Globus pallidus (tissue), 1 donor: ENCODE measurements around the gene PHLDA3.
"Not testable (repeated sequence)": the region's sequence is repeated elsewhere in the genome, so short reads cannot be mapped to it uniquely, and the experiment has no call there.

Source experiments
- DNase-seq: peaks from one replicate; pipeline ENCODE4 v3.0.0-alpha.2; 2015; ENCODE audit warnings: low spot score

The PHLDA3 gene

GRCh38 chr1:201486187-201486586 lies 17.2 kb upstream of the PHLDA3 start:
- no peak for DNase-seq

DNA sequence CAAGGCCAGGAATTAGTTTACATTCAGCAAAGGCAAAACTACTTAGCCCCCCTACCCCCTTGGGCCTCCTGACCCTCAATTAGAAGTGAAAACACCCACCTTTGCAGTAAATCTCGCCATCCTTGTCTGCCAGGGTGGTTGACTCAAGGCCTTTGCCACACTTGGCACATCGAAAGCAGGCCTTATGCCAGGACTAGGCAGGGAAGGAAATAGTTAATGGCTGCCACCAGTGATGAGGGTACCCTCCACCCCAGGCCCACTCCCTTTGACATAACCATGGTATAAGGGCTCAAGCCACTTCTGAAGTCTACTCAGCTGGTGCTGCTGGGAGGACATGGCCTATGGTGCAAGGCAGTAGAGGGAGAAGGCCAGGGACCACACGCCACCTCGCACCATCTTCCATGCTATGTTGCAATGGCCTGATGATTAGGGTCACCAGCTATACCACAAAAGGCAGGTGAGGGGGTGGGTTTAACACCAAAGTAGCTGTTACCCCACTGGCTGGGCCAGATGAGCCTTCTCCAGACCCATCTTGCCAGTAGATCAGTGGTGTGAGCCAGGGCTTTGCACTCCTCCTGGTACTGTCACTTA lies 16.3 kb upstream of the PHLDA3 start:
- DNase-seq = no peak

GRCh38 chr1:201483373-201483949 lies 14.5 kb upstream of the PHLDA3 start:
- DNase-seq = no peak

- DNase-seq = no peak
Observed at GRCh38 chr1:201482755-201483154, 13.8 kb upstream of the PHLDA3 start.

- peak; percentile 85 for DNase-seq
Observed at GRCh38 chr1:201481761-201482493, 12.9 kb upstream of the PHLDA3 start.

DNA sequence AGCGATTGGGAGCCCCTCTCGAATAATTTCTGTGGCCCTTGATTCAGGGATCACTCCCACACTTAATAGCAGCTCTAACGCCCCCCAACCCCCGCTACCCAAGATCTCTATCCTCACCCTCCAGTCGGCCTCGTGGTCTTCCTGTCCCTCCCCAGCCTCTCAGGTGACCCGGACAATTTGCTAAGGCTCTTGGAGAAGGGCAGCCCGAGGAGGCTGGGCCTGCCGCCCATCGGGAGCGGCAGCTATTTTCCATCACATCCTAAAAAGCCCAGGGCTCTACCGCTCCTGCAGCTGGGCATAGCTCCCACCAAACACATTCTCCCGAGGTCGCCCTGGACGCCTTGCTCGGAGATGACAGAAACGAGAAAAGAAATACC lies 12.0 kb upstream of the PHLDA3 start:
- no peak for DNase-seq

DNA sequence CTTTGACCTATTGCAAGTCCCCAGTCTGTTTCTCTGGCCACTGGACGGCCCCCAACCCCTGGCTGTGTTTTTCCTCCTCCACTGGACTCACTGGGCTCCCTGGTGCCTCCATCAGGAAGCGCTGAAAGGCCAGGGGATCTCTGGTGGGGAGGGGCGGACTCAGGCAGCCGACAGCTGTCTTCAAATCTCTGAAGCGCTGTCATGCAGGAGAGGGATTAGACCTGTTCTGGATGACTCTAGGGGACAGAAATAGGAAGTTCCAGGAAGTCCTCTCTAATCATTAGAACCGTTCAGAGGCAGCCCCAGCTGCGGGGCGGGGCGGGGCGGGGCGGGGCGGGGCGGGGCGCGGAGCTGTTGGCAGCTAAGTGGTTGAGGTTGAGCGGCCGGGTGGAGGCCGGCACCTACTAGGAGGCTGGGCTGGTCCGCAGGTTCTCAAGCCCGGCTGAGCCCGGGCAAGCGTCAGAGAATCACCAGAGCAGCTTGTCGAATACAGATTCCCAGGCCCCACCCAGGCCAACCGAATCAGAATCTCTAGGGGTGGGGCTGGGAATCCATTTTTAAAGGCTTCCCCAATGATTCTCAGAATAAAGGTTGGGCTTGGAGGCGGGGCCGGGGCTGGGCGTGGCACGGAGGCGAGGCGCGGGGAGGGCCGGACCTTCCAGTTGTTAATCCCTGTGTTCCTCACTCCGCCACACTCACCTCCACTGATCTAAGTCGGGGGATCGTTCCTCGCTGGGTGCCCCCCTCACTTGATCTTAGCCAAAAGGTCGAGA lies 11.4 kb upstream of the PHLDA3 start:
- no peak for DNase-seq

DNA sequence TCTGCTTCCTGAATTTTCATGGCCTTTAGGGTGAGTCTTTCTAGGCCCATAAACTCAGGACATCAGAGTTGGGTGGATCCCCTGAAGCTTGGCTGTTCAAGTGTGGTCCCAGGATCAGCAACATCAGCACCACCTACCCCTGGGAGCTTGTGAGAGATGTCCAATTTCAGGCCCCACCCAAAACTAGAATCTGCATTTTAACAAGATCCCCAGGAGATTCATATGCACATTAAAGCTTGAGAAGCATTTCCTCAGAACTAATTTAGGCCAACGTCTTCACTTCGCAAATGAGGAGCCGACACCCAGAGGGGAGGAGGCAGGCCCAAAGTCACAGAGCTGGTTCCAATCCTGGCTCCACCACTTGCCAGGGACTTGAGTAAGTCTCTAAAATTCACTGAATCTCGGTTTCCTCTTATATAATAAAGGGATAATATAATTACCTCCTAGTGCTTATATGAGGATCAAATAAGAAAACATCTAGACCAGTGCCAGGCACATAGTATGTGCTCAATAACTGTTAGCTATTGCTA lies 10.3 kb upstream of the PHLDA3 start:
- DNase-seq = no peak

DNA sequence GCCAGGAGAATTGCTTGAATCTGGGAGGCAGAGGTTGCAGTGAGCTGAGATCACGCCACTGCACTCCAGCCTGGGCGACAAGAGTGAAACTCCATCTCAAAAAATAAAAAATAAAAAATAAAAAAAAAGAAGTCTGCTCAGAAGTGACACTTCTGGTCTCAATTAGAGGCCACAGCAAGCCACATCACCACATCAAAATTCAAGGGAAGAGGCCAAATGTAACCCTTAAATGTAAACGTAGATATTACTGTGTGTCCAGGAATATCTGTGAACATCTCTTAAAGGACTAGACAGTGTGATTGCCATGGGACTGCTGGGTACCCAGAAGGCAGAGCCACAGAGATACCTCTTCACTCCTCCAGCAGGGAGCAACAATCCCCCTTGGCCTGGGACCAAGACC lies 9.7 kb upstream of the PHLDA3 start:
- not testable (repeated sequence) for DNase-seq

DNA sequence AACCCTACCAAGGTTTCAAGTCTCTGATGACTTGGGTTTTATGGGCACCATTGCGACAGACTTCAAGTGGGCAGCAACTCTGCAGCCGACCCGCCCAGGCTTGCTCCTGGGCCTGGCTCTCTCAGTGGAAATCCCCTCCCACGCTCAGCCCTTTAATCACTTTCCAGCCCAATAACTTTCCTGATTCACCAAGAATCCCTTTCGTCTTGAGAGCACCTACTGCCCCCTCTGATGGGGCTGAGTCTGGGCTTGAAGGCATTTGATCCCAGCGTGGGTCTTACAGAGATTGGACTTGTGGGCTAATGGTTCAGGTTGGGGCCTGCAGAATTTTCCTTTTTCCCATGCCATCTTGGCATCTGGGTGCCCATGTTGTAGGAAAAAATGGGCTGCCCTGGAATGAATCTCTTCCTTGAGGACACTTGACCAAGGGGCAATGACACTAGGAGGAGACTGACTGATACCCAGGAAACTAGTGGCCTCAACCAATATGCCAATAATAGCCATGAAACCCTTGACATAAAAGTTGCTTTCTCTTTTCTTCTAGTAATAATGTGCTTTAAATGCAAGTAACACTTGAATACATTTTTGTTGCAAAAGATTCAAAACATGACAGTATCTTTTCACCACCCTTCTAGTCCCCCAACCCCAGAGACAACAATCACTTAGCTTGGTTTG lies 7.8 kb upstream of the PHLDA3 start:
- no peak for DNase-seq

- no peak for DNase-seq
Observed at GRCh38 chr1:201475915-201476669, 7.1 kb upstream of the PHLDA3 start.

DNA sequence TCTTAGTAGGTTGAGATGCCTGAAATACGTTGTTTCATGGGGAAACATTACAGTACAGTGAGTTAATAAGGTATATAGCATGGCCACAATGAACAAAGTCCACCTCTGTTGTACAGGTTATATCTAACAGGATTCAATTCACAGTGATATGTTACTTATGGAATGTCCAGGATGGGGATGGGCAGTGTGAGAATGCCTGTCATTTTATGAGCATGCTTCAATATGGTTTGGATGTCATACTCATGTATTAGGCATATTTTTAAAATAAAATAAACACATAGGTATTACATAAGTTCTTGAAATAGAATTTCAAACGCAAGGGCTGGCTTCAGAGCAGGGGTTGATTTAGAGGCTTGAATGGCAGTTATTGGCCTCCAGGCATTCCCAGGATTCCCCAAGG lies 6.1 kb upstream of the PHLDA3 start:
- DNase-seq = no peak

DNA sequence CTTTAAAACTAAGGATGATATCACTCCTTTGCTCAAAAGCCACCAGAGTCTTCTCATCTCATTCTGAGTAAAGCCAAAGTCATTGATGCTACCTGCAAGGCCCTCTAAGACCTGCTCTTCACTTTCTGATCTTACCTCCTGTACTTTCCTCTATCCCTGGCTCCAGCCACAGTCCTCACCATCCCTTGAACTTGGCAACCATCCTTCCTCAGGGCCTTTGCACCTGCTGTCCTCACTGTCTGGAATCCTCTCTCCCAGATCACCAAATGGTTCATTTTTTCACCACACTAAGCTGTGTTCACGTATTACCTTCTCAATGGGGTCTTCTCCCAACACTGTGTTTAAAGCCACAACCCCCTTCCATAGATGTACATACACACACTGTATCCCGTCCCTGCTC lies 4.3 kb upstream of the PHLDA3 start:
- no peak for DNase-seq

- not testable (repeated sequence) for DNase-seq
Observed at GRCh38 chr1:201472321-201472720, 3.3 kb upstream of the PHLDA3 start.

GRCh38 chr1:201471772-201472171 lies 2.8 kb upstream of the PHLDA3 start:
- no peak for DNase-seq

DNA sequence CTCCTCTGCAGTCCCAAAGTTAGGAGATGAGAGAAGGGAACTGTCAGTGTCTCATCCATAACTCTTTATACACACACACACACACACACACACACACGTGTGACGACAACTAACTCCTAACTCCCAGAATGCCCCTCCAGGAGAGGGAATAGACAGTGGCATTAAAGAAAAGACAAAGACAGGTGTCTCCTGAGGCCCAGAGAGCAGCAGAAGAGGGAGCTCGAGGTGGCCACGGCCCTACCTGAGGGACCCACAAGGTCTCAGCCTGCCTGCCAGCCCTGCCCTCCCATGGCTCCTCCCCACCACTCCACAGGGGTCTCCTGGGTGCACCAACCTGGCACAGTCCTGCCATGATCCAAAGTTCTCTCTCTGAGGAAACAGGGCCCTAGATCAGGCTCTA lies 1.6 kb upstream of the PHLDA3 start:
- DNase-seq = no peak

DNA sequence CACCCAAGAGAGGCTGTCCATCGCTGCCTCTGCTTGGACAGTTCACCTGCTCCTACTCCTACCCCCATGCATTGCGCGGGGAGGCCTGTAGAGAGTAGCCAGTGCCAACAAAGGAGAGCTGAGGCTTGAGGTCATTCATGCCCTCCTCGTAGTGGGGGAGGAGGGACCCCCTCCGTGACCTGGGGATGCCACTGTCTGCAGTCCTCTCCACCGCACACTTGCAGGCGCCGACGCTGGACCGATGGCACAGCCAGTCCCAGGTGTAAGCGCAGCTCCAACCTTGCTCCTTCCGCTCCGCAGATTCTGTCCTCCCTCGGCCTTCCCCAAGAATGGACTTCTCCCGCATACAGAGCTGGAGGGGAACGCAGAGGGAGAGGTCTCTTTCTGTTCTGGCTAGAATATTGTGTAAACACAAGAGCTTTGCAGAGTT lies 672 bp upstream of the PHLDA3 start:
- no peak for DNase-seq

GRCh38 chr1:201468501-201468843 lies 516 bp downstream of the PHLDA3 start:
- DNase-seq = peak; percentile 55

- DNase-seq = no peak
Observed at GRCh38 chr1:201466492-201466891, 2.5 kb downstream of the PHLDA3 start.

- DNase-seq = no peak
Observed at GRCh38 chr1:201465698-201466290, 3.2 kb downstream of the PHLDA3 start.

GRCh38 chr1:201463071-201463552 lies 5.9 kb downstream of the PHLDA3 start:
- peak; percentile 90 for DNase-seq
